Measurements from ENCODE around the gene KCNIP4.

Gene KCNIP4

GRCh38 chr4:21013501-21013900 is 935.1 kb downstream of the KCNIP4 start:
- no peak for FAIRE-seq

DNA sequence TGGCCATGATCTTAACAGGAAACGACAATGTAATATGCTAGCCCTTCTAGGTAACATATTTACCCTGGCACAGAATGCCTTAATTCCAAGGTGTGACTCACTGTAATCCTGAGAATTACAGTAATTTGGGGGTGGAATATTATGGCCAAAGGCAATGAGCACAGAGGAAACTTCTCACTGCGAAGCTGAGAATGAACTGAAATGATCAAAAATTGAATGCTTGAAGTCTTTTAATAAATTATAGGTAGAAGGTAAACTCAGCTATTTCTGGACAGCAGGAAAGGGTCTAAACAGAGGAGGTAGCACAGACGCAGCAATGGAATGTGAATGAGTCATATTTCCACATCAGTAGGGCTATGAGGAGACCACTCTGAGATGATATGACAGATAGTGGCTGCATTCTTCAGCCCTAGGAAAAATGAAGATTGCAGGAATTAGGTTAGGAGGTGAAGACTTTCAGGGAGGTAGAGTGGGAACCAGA is 935.7 kb downstream of the KCNIP4 start:
- no peak for FAIRE-seq

- no peak for FAIRE-seq
These were observed 937.5 kb downstream of the KCNIP4 start for GRCh38 chr4:21011106-21011505.

DNA sequence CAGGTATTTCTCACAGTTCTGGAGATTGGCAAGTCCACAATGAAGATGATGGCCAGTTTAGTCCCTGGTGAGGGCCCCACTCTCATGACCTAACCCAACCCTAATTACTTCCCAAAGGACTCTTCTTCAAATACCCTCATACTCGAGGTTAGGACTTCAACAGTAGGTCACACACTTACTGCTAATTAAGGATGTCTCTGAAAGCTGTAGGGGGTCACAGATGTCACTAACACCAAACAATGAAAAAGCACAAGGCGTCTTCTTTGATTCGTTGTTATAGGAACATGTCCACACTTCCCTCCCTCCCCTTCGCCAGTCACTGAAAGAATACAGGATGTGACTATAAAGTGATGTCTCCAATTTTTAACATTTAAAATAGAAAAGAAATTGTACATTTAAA is 938.6 kb downstream of the KCNIP4 start:
- no peak for FAIRE-seq

GRCh38 chr4:21005647-21006046 is 942.9 kb downstream of the KCNIP4 start:
- no peak for FAIRE-seq

DNA sequence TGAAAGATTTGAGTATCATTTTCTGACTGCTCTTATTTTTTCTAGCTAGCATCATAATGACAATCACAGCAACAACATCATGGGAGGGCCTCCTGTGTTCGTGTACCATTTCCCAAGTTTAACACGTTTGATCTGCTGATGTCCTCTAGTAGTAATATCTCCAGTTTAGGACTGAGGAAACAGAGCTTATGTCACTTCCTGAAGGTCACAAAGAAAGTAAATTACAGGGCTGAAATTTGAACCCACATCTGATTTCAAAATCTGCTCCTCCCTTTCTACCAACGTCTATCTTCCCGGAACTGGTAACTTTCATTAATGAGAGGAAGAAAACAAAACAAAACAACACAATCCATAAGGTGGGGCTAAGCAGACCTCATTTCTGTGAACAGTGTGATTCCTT is 945.6 kb downstream of the KCNIP4 start:
- FAIRE-seq, result no peak

DNA sequence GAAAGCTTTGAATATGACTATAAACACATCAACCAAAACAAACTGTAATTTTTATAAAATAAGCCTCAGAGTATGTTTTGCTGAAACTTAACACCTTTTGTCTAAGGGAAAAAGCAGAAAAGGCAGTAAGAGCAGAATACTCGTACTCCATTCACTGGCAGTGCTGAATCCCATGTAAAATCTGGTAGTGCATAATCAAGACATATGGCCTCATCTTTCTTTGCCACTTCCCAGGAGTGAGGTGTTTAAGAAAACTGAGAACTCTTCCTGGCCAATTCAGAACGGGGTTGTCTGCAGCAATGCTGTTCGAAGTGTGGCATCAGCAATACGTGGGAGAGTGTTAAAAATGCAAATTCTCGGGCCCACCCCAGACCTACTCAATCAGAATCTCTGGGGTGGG is 946.3 kb downstream of the KCNIP4 start:
- no peak for FAIRE-seq

GRCh38 chr4:21001490-21001889 is 947.1 kb downstream of the KCNIP4 start:
- FAIRE-seq, result no peak

- FAIRE-seq, result no peak
These were observed 950.7 kb downstream of the KCNIP4 start for GRCh38 chr4:20997886-20998285.

DNA sequence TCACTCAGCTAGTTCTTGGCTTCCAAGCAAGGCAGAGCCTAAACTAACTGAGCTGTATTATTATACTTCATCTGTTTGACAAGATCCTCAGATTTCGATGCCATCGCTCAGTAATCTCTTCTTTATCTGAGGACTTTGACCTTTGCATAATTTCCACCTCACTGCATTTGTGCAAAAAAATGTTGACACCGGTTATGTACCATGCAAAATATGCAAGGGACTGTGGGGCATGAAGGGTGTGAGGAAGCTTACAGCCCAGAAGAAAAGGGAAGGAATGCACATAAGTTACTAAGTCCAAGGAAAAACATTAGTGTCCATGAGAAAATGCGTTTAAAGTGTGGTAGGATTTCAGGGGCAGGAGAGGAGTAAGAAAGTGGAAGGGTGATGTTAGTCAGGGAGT is 953.0 kb downstream of the KCNIP4 start:
- FAIRE-seq, result no peak

GRCh38 chr4:20995015-20995414 is 953.6 kb downstream of the KCNIP4 start:
- FAIRE-seq, result no peak

DNA sequence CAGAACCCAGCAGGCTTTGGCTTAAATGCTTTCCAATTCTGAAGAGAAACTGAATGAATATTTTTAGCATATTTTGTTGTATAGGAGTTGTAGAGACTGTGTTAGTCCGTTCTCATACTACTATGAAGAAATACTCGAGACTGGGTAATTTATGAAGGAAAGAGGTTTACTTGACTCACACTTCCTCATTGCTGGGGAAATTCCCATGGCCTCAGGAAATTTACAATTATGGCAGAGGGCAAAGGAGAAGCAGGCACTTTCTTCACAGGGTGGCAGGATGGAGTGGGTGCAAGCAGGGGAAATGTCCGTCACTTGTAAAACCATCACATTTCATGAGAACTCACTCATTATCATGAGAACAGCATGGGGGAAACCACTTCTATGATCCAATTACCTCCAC is 956.6 kb downstream of the KCNIP4 start:
- FAIRE-seq, result no peak

GRCh38 chr4:20987191-20987590 is 961.4 kb downstream of the KCNIP4 start:
- no peak for FAIRE-seq

GRCh38 chr4:20984576-20984836 is 964.1 kb downstream of the KCNIP4 start:
- FAIRE-seq, result no peak

DNA sequence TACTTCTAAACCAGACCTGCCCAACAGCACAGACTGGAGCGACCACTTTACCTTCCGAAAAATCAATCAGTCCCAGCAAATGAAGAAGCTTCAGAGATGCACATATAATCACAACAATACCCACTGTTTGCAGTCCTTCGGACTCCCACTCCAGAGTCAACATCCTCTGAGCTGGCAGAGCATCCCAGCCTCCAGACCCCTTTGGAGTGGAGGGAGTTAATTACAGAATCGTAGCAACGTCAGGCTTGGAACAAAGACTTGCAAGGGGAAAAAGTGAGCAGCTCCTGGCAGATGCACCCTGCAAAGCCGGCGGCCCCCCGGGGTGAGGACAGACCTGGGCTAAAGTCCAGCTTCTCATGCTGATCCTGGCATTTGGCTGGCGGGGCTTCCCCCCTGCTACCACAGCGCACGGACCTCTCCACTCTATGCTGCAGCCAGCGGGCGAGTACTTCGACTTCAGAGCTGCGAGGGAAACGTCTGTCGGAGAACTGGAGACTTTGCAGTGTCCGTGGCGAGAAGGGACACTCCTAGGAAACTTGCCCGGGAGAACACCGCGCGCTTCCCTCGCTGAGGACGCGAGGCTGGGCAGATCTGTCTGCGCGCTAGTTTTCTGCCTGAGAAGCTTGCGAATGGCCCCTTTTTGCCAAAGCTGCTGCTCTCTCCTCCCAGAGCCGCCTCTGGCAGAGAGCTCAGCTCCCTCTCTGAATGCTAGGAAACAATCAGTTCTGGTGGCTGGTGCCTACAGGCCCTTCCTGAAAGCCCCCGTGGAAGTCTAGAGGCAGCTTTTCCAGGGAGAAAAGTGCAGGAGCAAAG is 964.6 kb downstream of the KCNIP4 start:
- FAIRE-seq, result no peak

DNA sequence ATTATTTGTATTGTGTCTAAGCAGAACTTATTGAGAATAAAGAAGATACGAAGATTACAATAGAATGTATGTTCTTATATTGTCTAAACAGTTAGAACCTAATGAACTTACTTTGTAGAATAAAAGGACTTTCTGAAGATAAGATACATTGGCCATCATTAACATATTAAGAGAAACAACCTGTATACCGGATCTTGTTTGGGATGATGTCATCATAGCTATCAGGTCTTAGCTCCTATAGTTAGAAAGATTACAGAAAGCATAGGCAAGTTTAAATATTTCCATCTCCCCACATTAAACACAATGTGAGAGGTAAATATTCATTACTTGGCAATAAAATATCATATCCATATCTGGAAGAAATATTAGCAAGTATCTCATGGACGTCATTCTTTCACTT is 966.0 kb downstream of the KCNIP4 start:
- no peak for FAIRE-seq

DNA sequence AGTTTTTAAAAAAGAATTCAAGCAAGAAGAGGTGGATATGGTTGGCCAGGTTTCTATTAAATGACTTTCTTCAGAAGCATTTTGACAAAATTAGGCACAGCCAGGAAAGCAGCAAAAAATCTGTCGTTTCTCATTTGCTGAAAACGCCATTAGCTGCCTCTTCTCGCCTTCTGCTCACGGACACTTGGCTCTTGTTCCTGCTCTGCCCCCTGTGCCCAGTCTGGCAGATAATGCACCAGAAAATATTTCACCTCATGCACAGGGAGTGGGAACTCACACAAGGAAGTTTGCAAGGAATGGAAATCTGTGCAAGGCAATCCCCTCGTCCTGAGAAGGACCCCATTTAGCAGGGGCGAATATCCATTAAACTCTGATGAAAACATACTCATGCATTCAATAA is 988.3 kb downstream of the KCNIP4 start:
- FAIRE-seq, result no peak

- FAIRE-seq, result no peak
These were observed 994.0 kb downstream of the KCNIP4 start for GRCh38 chr4:20954541-20954940.

GRCh38 chr4:20944961-20945360 is 1003.6 kb downstream of the KCNIP4 start:
- no peak for FAIRE-seq

GRCh38 chr4:20944451-20944850 is 1004.1 kb downstream of the KCNIP4 start:
- FAIRE-seq, result no peak

DNA sequence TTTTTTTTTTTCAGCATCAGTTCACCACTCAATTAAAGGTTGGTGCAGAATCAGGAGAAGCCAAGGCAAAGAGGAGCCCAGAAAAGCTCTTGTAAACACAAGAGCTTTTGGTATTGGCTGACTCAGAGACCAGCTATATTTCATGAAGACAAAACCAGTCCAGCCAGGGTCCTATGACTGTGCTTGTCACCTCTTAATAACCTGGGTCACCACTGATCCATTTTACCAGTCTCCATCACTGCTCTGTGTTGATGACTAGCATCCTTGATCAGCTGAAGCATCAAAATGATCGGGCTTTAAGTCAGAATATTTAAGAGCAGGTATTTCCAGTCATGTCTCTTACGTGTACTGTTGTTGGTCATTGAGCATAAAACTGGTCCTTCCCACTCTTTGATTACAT is 1010.4 kb downstream of the KCNIP4 start:
- no peak for FAIRE-seq

GRCh38 chr4:20926529-20926928 is 1022.0 kb downstream of the KCNIP4 start:
- no peak for FAIRE-seq

DNA sequence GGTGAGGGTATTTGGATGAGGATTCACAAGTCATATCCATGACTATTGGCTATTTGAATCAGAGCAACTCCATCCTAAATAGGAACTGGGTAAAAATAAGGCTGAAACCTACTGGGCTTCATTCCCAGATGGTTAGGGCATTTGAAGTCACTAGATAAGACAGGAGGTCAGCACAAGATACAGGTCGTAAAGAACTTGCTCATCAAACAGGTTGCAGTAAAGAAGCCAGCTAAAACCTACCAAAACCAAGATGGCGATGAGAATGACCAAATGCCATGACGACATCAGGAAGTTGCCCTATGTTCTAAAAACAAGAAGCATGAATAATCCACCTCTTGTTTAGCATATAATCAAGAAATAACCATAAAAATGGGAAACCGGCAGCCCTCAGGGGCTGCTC is 1023.4 kb downstream of the KCNIP4 start:
- FAIRE-seq, result no peak

GRCh38 chr4:20922962-20923361 is 1025.6 kb downstream of the KCNIP4 start:
- no peak for FAIRE-seq

GRCh38 chr4:20916106-20916505 is 1032.5 kb downstream of the KCNIP4 start:
- no peak for FAIRE-seq
